GM18909 (cell line): ENCODE measurements around the gene NDRG3.
"Not testable (repeated sequence)": the region's sequence is repeated elsewhere in the genome, so short reads cannot be mapped to it uniquely, and the experiment has no call there.

ENCODE experiments used
- ATAC-seq: cut with Tn5 transposase; IDR thresholded peaks from one replicate; pipeline ENCODE4 v1.9.1; 2021; ENCODE audit warnings: mild to moderate bottlenecking; ENCODE audit not compliant: unreplicated experiment, poor library complexity

The NDRG3 gene

GRCh38 chr20:36620917-36621316 lies 125.0 kb downstream of the NDRG3 start:
- no peak for ATAC-seq

- no peak for ATAC-seq
These were observed 130.9 kb downstream of the NDRG3 start for GRCh38 chr20:36614781-36615557.

DNA sequence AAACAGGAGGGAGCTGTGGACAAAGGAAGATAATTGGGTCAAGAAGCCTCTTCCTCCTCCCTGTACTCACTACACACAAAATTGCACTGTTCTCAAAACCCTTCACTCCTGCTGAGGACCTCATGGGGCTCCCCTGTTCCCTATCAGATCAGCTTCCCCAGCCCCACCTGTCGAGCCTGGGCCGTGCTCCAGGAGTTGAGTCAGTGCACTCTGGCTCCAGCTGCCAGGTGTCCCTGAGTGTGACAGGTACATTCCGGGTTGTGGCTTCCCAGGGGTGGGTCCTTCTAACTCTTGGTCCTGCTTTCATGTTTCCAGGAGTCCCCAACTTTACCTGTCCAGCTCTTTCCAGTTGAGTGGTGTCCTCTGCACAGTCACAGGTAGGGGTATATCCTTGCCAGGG lies 131.9 kb downstream of the NDRG3 start:
- ATAC-seq, result no peak

DNA sequence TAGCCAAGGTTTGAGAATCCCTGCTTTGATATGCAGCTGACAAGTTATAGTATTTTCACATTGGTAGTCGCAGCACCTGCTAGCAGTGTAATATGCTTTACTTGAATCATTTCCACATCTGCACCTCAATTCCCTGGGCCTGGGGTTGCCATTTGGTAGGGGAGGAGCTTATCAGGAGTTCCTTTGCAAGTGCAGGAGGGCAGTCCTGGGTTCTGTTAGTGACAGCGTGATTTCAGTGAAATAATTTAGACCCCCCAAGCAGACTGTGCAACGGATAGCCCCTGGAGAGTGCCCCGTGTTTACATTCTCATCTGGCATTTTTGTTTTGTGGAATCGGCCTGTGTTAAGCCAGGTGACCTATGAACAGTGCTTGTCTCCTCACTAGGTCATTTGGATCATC lies 134.3 kb downstream of the NDRG3 start:
- ATAC-seq, result no peak

- ATAC-seq, result not testable (repeated sequence)
These were observed 137.5 kb downstream of the NDRG3 start for GRCh38 chr20:36608388-36608728.

DNA sequence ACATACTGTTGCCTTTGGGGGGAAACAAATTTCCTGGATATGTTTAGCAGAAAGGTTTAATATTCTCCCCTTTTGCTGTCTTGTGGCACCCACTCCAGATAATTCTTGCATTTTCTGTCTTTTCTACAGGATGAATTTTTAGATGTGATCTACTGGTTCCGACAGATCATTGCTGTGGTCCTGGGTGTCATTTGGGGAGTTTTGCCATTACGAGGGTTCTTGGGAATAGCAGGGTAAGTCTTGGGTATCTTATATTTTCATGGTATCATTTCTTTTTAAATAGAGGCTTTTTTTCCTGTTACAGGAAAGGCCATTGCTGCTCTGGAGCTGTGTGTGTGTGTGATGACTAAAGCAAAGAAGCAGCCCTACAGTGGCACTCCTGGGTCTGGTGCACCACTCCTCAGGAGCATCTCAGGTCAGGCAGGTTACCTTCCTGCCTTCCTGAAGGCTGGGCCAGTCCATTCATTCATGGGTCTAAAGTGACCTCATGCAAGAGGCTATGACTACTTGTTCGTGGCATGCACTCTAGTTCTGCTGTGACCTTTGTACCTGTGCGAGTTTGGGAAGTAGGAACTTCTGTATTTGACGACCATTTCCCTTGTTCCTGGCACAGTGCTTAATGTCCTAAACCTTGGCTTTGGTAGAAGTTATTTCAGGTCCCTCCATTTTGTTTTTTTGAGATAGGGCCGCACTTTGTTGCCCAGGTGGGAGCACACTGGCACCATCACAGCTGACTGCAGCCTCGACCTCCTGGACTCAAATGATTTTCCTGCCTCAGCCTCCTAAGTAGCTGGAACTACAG lies 138.1 kb downstream of the NDRG3 start:
- ATAC-seq, result no peak

DNA sequence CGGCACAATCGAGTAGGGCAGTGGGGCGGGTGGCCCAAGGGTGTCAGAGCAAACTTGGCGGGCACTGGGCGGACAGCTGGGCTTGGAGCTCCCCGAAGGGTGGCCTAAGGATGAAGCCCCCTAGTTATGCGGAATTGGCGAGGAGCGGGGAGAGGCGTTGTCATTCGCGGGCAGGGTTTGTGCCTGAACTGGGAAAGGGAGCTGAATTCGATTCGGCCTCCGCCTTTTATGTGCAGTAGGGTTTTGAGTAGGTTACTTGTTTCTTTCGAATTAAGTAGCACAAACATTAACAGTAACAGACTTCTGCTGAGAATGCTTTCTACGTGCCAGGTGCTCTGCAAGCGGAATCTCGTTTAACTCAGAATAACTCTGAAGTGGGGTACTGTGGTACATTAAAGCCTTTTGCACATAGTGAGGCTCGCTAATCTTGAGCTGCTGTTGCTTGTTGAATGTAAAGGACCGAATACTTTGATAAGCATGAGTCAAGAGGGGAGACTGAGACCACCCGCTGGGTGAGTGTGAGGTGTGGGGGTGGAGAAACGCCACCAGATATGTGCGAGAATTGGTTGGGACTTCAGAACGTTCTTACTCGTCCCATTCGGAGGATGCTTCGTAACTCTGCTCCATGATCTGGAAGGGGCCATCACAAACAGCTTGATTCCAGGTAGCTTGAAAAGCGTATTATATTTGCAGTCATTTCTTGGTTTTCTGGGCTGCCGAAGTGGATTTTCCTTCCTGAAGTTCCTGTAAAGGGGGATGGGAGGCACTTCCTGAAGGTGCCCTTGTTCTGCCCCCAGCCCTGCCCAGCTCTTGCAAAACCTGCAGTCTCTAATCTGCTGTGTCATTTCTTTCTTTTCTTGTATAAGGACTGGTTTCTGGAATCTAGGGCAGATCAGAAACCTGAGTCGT lies 139.5 kb downstream of the NDRG3 start:
- ATAC-seq, result peak; percentile 13

DNA sequence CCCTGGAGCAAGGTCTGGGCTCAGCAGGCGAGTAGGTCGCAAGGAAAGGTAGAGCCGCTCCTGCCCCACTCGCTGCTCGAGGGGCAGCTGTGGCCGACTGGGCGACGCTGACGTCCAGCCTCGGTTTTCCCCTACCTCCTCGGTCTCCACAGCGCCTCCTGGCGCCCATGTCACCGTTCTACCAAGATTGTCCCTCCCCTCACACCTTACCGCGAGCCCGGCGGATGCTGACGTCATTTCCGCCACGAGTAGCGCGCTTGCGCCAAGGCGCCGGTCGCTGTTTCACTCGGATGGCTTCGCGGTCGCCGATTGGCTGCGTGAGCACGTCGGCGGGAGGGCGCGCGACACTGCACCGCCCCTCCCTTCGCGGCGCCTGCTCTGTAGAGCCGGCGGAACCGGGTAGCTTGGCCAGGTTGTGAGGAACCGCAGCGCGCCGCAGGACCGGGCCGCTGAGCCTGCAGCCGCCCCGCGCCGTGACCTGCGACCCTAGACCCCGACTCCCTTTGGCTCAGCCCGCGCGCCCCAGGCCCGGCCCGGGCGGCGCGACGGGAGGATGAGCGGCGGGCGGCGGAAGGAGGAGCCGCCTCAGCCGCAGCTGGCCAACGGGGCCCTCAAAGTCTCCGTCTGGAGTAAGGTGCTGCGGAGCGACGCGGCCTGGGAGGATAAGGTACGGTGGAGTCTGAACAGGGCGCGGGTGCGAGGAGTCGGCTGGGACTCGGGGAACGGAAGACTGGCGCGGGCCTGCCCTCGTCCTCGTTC lies 140.3 kb downstream of the NDRG3 start, which contains the start of gene RAB5IF:
RAB5IF (plus strand) TSS at position 381 of the 759 bp plus-strand sequence; CDS start at position 554, 173 bp downstream.
- peak; percentile 85 for ATAC-seq

DNA sequence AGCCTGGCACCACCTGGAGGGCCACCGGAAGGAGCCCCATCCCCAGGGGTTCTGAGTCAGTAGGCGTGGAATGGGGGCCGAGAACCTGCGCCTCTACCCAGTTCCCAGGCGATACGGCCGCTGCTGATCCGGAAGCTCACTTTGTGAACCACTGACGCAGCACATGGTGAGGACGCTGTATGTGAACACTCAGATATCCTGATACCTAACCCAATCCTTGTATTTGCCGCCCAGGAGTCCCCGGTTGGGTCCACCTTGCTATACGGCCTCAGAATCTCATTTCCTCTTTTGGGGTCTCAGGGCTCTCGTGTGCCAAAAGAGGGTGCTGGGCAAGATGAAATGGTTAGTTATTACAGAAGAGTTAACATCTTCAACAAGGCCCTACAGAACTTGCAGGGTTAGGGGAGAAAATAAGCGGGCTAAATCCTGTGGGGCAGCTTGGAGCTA lies 140.9 kb downstream of the NDRG3 start:
- peak; percentile 39 for ATAC-seq
